ENCODE data around the gene PRKAR1B.

Gene PRKAR1B

DNA sequence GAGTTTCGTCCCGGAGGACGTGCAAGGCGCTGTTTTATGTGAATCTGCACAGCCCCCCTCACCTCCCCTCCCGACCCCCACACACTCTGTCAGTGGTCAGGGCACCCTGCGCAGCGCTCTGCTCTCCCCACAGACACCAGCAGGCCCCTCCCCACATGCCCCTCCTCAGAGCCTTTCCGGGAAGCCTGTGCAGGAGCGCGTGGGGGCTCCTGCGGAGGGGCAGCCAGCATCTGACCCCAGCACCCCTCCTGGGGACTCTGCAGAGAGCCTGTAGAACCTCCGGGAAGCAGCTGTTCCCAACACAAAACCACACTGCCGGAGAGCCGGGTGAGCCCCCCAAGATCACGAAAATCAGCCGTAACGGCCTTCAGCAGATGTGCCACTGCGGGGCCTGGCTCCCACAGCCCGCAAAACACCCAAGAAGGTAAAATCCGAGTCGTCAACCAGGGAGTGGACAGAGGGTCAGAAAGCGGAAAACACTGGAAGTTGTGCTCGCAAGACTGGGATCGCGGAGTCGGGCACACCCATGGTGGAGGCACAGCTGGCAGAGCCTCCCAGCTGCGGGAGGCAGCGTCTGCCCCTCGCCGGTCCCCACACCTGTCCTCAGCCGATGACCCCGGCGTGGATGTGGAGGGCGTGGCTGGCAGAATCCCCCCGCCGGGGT lies 153.7 kb downstream of the PRKAR1B start:
- DNase-seq (ENCODE audit: low spot score) = no peak
- TF ChIP-seq CTCF (IDR thresholded peaks at IDR 0.05) = no peak
- Histone ChIP-seq H3K27ac (peak overlapping the region in 1 of 2 donors; percentile 70), H3K4me3 (no peak overlapping the region)

GRCh38 chr7:572416-573268 lies 154.4 kb downstream of the PRKAR1B start:
- Histone ChIP-seq H3K27ac (no peak overlapping the region), H3K4me3 (no peak overlapping the region)
- no peak for DNase-seq (ENCODE audit: low spot score)
- no peak for TF ChIP-seq CTCF (IDR thresholded peaks at IDR 0.05)

- no peak overlapping the region for H3K4me3 ChIP-seq
- no peak for DNase-seq (ENCODE audit: low spot score)
- no peak for TF ChIP-seq CTCF (IDR thresholded peaks at IDR 0.05)
- no peak overlapping the region for H3K27ac ChIP-seq
Observed at GRCh38 chr7:571718-572415, 155.2 kb downstream of the PRKAR1B start.

GRCh38 chr7:571096-571717 lies 155.9 kb downstream of the PRKAR1B start:
- Histone ChIP-seq H3K27ac (no peak overlapping the region), H3K4me3 (no peak overlapping the region)
- no peak for TF ChIP-seq CTCF (IDR thresholded peaks at IDR 0.05)
- DNase-seq (ENCODE audit: low spot score) = no peak

GRCh38 chr7:570801-571070 lies 156.3 kb downstream of the PRKAR1B start:
- H3K4me3 ChIP-seq = no peak overlapping the region
- H3K27ac ChIP-seq = no peak overlapping the region
- no peak for TF ChIP-seq CTCF (IDR thresholded peaks at IDR 0.05)
- no peak for DNase-seq (ENCODE audit: low spot score)

GRCh38 chr7:569996-570800 lies 156.9 kb downstream of the PRKAR1B start:
- no peak for TF ChIP-seq CTCF (IDR thresholded peaks at IDR 0.05)
- DNase-seq (ENCODE audit: low spot score) = no peak
- Histone ChIP-seq H3K4me3 (no peak overlapping the region), H3K27ac (peak overlapping the region in 1 of 2 donors; percentile 87)
